Measurements from ENCODE around the gene KIAA0586. TPM values are rescaled to one million over a fixed set of nuclear protein-coding genes. Genes with fewer than 3 reads are reported as not detected.

The KIAA0586 gene
- total RNA-seq, 1 donor = 17.7 TPM

- Histone ChIP-seq H3K9me3 (ENCODE audit: low read depth, low read length) (no peaks in the 10 kb centered on the region), H3K36me3 (ENCODE audit: insufficient read depth, low read length) (no peaks in the 10 kb centered on the region), H3K27ac (ENCODE audit: low read depth, low read length) (no peak overlapping the region), H2AFZ (ENCODE audit: low read length) (no peak overlapping the region), H3K79me2 (ENCODE audit: insufficient read depth, low read length) (no peaks in the 10 kb centered on the region), H3K4me2 (ENCODE audit: insufficient read depth, low read length) (no peak overlapping the region), H3K4me3 (ENCODE audit: insufficient read depth, low read length) (no peak overlapping the region), H3K27me3 (ENCODE audit: insufficient read depth, low read length) (no peaks in the 10 kb centered on the region), H3K4me1 (ENCODE audit: insufficient read depth, low read length) (no peaks in the 10 kb centered on the region), H4K20me1 (ENCODE audit: insufficient read depth, low read length) (no peaks in the 10 kb centered on the region)
- TF ChIP-seq CTCF (IDR thresholded peaks at IDR 0.05; ENCODE audit: extremely low read depth, low read depth, low read length) = no peak
- no peak for DNase-seq (ENCODE audit: insufficient read length, low spot score, missing footprints)
Measured at GRCh38 chr14:58597041-58597440, 169.5 kb downstream of the KIAA0586 start.

GRCh38 chr14:58598028-58598803, 170.7 kb downstream of the KIAA0586 start:
- Histone ChIP-seq H2AFZ (ENCODE audit: low read length) (no peak overlapping the region), H3K4me2 (ENCODE audit: insufficient read depth, low read length) (no peak overlapping the region)

DNA sequence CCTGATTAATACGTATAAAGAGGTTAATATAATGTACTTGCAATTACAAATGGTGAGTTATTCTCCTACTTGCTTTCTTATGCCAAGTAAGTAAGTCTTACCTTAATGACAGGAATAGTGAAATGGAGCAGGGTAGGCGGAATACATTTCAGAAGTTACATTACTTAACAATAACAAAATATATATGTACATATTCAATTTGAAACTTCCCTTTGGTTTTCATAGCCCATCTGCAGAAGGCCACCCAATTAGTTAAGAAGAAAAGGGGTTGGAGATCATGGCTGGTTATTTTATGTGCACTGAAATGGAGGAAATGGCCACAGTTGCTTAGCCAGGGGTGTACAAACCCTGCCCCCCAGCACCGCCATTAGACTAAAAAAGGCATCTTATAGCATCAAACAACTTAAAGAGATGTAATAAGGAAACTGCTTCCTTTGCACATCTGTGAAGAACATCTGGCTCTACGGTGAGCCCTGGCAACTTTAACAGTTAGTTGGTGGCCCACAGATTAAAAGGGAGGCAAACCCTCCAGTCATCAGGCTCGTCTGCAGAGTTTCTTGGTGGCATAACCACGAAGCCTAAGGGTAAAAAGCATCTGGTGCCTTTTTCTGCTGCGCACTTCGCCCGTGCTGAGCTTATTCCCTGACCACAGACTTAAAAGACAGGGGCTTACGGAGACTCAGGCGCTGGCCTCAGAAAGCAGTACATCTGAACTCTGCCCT, 171.4 kb downstream of the KIAA0586 start:
- no peak overlapping the region for H3K4me3 ChIP-seq (ENCODE audit: insufficient read depth, low read length)
- H3K9me3 ChIP-seq (ENCODE audit: low read depth, low read length) = no peaks in the 10 kb centered on the region
- no peak overlapping the region for H3K4me2 ChIP-seq (ENCODE audit: insufficient read depth, low read length)
- no peak for DNase-seq (ENCODE audit: insufficient read length, low spot score, missing footprints)
- no peak overlapping the region for H3K27ac ChIP-seq (ENCODE audit: low read depth, low read length)
- no peak overlapping the region for H2AFZ ChIP-seq (ENCODE audit: low read length)
- no peaks in the 10 kb centered on the region for H3K36me3 ChIP-seq (ENCODE audit: insufficient read depth, low read length)
- no peak for TF ChIP-seq CTCF (IDR thresholded peaks at IDR 0.05; ENCODE audit: extremely low read depth, low read depth, low read length)
- H3K79me2 ChIP-seq (ENCODE audit: insufficient read depth, low read length) = no peaks in the 10 kb centered on the region
- H3K27me3 ChIP-seq (ENCODE audit: insufficient read depth, low read length) = no peaks in the 10 kb centered on the region
- no peaks in the 10 kb centered on the region for H3K4me1 ChIP-seq (ENCODE audit: insufficient read depth, low read length)
- H4K20me1 ChIP-seq (ENCODE audit: insufficient read depth, low read length) = no peaks in the 10 kb centered on the region

More at GRCh38 chr14:58598028-58598803, 170.7 kb downstream of the KIAA0586 start:
- no peak for TF ChIP-seq CTCF (IDR thresholded peaks at IDR 0.05; ENCODE audit: extremely low read depth, low read depth, low read length)
- DNase-seq (ENCODE audit: insufficient read length, low spot score, missing footprints) = no peak
- Histone ChIP-seq H4K20me1 (ENCODE audit: insufficient read depth, low read length) (no peaks in the 10 kb centered on the region), H3K27me3 (ENCODE audit: insufficient read depth, low read length) (no peaks in the 10 kb centered on the region), H3K9me3 (ENCODE audit: low read depth, low read length) (no peaks in the 10 kb centered on the region), H3K4me1 (ENCODE audit: insufficient read depth, low read length) (no peaks in the 10 kb centered on the region), H3K4me3 (ENCODE audit: insufficient read depth, low read length) (no peak overlapping the region), H3K36me3 (ENCODE audit: insufficient read depth, low read length) (no peaks in the 10 kb centered on the region), H3K79me2 (ENCODE audit: insufficient read depth, low read length) (no peaks in the 10 kb centered on the region), H3K27ac (ENCODE audit: low read depth, low read length) (no peak overlapping the region)

DNA sequence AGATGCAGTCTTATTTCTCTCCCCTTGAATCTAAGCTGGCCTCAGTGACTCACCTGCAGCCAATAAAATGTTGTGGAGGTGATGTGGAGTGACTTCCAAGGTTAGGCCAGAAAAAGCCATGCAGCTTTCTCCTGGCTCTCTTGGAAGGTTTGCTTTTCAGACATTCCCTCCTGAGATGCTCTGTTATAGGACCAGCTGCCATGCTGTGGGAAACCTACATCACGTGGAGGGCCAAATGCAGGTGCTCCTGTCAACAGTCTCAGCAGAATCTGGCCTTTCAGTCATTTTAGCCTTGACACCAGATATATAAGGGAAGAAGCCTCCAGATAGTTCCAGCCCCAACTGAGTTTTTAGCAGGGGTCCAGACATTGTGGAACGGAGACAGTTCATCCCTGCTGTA, 172.2 kb downstream of the KIAA0586 start:
- no peak overlapping the region for H3K27ac ChIP-seq (ENCODE audit: low read depth, low read length)
- no peak overlapping the region for H3K4me2 ChIP-seq (ENCODE audit: insufficient read depth, low read length)
- no peaks in the 10 kb centered on the region for H4K20me1 ChIP-seq (ENCODE audit: insufficient read depth, low read length)
- H3K9me3 ChIP-seq (ENCODE audit: low read depth, low read length) = no peaks in the 10 kb centered on the region
- no peaks in the 10 kb centered on the region for H3K4me1 ChIP-seq (ENCODE audit: insufficient read depth, low read length)
- H3K27me3 ChIP-seq (ENCODE audit: insufficient read depth, low read length) = no peaks in the 10 kb centered on the region
- H3K36me3 ChIP-seq (ENCODE audit: insufficient read depth, low read length) = no peaks in the 10 kb centered on the region
- no peaks in the 10 kb centered on the region for H3K79me2 ChIP-seq (ENCODE audit: insufficient read depth, low read length)
- H3K4me3 ChIP-seq (ENCODE audit: insufficient read depth, low read length) = no peak overlapping the region
- DNase-seq (ENCODE audit: insufficient read length, low spot score, missing footprints) = no peak
- no peak for TF ChIP-seq CTCF (IDR thresholded peaks at IDR 0.05; ENCODE audit: extremely low read depth, low read depth, low read length)
- no peak overlapping the region for H2AFZ ChIP-seq (ENCODE audit: low read length)

All from osteoblast (primary cell).